Effector CD4-positive, alpha-beta T cell (primary cell): ENCODE measurements around the gene ENGASE.

ENCODE experiments used
- DNase-seq: peaks from one replicate; pipeline ENCODE4 v3.0.0-alpha.2; 2020

The ENGASE gene

DNA sequence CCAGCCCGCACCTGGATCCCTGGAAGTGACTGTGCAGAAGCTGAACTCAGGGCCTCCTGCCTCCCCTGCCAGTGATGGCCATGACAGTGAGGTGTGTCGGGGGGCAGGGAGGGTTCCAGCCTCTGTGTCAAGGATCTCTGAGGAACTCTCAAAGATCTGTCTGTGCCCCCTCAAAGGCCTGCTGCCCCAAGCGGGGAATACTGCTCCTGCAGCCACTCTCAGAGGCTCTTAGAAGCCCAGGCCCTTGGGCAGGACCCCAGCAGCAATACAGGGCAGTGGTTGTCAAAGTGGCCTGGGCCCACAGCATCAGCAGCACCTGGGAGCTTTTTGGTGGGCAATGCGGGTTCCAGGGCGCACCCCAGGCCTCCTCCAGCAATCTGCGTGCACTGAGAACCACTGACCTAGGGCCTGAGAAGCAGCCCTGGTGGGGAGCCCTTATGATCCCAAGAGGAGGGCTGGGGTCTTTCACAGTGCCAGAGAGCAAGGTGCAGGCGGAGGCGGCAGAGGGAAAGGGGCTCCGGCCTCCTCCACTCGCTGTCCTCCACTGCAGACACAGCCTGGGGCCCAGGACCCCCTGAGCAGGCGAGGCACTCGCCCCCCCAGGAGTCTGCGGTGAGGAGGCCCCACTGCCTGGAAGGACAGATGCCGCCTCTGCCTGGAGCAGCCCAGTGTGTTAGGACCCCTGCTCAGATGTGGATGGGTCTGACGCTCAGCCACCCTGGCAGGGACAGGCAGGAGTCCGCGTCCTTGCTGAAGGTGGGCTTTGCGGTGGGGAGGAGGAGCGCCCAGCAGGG, 42.1 kb downstream of the ENGASE start:
- no peak for DNase-seq

DNA sequence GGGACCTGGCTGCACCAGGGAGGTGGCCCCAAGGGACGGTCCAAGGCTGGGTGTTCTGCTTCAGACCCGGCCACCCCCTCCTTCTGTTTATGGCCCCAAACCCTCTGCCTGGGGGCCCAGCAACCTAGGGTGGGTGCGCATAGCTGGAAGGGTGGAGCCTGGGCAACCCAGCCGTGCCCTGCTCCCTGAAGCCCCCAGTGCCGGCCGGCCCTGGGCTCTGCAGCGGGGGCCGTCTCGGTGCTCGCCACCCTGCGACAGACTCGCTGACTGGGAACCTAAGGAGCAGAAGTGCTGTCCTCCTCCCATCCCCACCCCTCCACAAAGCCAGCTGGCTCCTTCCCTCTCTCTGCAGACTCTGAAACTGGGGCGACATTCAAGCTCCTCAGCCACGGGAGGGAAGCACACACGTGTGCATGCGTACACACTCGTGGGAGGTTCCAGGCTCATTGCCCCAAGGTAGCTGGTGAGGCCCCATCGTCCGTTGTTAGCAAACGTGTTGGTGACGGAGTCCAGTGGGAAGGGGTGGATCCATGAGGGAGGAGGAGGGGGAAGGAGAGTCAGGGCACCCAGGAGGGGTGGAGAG, 43.4 kb downstream of the ENGASE start:
- DNase-seq: no peak

DNA sequence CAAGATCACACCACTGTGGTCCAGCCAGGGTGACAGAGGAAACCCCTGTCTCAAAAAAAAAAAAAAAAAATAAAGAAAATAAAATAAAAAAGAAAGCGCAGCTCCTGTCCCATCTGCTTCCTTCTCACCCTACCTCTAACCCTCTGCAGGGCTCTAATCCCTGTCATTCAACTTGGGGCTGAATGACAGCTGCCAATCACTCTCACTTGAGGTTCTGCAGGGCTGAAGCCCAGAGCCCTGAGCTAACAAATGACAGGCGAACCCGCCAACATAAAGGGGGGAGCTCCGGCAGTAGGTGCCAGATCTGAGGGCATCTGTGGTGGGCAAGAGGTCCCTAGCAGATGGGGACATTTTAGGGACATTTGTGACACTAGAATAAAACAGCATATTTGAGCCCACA, 44.3 kb downstream of the ENGASE start:
- no peak for DNase-seq

DNA sequence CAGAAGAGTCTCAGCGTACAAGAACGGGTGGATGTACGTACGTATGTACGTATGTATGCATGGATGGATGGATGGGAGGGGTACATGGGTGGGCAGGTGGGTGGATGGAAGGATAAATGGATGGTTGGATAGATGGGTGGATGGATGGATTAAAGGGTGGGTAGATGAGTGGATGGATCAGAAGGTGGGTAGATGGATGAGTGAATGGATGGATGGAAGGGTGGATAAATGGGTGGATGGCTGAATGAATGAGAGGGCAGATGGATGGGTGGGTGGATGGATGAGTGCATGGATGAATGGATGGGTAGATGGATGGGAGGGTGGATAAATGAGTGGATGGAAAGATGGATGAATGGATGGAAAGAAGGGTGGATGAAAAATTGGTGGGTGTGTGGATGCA, 45.6 kb downstream of the ENGASE start:
- no peak for DNase-seq

DNA sequence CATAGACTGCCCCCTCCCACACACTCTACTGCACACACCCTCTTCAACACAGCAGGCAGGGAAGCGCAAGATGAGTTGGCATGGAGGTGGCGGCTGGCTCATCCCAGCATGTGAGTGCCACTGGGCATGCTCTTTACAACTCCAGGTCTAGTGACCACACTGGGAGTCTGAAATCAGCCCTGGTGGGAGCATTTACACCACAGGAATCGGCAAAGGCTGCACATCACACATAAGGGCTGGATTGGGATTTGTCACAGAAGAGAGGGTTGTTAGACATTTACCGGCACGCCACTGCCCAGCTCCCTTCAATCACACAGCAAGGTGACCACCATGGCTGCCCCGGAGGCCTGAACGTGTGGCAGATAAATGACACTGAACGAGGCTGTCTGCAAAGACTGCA, 49.4 kb downstream of the ENGASE start:
- DNase-seq: no peak

DNA sequence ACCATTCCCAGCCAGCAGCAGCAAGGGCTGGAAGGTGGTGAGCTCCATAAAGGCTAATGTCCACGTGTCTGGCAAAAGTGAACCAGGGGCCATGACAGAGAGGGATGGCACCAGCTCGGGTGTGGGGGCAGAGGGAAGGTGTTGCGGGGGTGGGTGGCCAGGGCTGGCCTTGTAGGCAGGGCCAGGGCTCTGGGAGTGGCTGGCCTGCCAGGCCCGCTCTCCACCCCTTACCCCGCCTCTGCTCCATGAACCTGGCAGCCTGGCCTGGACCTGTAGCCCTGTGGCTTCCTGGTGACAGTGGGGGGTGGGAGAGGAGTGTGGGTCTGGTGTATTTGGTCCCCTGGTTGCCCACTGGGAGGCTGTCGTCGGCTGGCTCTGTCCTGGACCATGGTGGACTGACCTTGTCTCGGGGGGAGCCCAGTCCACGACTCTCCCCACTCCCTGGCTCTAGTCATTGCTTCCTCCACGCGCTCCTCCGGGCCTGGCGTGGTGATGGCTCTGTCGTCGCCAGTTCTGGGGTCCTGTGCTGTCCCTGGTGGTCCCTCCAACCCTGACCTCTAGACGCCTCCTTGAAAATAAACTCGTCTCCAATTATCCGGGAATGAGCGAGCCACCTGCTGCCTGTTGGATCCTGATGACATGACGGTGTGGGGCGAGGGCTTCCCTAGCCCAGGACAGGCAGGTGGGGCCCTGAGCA, 50.0 kb downstream of the ENGASE start:
- no peak for DNase-seq

DNA sequence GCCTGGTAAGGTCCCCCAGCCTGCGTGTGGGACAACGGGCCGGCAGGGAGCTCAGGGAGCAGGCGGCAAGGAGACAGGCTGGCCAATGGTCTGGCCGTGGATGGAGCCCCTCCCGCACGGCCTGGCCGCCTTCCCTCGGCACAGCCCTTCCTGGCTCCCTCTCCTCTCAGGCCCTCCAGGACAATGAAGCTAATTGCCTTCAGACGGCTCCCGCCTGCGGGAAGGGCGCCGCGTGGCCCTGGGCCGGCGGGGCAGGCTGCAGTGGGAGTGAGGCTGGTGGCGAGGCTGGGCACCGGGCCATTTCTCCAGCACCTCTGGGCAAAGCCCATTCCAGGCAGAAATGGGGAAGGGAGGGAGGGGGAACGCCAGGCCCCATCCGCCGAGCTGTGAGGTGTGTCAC, 50.9 kb downstream of the ENGASE start:
- no peak for DNase-seq

DNA sequence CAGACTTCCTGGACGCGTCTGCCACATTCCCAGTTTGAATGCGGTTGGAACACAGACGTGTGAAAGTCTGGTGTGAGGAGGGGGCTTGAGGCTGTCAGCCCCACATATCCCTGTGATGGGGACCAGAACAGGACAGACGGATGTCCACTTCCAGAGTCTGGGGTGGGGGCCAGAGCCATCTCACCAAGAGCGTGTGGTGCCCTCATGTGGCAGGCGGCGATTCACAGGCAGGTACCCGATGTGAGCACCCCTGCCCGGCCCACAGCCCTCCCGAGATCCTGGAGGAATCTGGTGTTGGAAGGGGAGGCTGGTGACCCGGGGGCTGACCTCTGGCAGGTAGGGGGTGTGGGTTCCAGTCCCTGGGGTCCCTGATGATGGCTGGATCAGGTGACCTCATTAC, 51.5 kb downstream of the ENGASE start:
- DNase-seq: no peak

DNA sequence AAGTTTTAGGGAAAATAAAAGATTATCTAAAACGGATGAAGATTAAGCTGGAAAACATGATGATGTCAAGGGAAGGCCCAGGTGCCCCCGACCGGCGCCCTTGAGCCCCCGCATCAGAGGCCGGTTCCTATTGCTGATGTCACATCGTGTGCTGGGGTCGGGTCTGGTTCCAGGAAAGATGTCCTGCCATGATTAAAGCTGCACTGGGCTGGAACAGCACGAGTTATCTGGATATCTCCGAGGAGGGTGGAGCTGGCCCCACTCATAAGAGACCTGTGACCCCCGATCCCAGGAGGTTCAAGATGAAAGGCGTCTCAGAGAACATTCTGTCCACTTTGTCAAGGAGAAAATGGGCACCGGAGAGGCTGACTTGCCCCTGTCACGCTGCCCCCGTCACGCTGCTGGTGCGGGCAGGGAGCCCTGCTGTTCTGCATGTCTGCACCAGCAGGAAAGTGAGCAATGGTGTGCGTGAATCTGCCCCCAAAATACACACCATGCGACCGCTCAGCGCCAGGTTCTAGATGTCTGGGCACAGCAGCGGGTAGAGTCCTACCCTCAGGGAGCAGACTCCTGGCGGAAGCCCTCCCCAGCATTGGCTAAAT, 53.0 kb downstream of the ENGASE start:
- DNase-seq: no peak

DNA sequence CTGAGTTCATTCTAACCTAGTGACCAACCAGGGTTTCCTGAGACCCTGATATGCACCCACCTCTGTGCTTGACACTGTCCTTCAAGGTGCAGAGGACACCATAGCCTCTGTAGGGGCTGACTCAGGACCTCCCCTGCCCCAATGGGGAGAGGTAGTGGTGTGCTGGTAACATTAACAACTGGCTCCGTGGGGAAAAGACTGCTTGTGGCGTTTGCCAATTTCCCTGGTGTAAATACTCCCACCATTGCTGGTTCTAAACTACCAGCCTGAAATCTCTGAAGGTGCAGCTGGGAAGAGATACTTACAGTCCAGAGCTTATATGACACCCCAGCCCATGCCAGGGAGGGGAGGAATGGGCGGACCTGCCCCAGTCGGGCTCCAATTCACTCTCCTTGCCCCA, 54.9 kb downstream of the ENGASE start:
- no peak for DNase-seq

DNA sequence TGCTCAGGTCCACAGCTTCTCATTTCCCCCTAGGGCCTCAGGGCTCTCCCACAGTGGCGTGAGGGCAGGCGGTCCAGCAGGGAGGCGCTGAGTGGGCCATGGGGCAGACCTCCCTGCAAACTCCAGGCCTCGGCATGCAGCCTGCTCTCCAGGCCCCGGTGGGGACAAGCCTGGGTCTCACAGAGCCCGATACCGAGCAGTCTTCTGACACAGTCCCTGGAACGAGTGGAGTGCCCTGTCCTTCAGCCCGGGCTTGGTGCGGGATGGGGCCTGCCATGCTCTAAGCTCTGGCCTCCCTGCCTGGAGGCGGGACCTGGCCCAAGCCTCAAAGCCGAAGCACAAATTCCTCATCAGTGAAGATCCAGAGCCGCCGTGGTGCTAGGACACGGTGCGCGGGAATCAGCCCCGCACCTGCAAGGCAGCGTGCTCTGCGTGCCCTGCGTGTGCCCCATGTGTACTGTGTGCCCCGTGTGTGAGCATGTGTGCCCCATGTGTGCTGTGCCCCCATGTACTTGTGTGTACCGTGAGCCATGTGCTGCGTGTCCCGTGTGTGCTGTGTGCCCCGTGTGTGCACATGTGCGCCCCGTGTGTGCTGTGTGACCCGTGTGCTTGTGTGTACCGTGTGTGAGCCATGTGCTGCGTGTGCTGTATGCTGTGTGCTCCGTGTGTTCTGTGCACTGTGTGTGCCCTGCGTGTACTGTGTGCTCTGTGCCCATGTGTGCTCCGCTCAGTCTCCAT, 56.1 kb downstream of the ENGASE start:
- no peak for DNase-seq

DNA sequence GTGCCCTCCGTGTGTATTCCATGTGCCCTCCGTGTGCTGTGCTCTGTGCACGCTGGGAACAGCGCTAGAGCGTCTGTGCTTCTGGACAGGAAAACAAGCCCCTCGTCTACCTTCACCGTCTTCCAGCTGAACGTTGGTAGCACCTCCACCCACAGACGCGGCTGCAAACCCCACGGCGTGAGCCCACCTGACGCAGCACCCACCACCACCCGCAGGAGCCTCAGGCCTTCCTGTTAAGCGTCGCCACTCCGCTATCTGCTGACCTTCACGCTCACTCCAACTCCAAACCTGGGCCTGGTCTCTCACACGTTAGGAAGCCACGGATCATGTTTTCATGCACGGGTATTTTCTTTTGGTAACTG, 56.6 kb downstream of the ENGASE start:
- no peak for DNase-seq

DNA sequence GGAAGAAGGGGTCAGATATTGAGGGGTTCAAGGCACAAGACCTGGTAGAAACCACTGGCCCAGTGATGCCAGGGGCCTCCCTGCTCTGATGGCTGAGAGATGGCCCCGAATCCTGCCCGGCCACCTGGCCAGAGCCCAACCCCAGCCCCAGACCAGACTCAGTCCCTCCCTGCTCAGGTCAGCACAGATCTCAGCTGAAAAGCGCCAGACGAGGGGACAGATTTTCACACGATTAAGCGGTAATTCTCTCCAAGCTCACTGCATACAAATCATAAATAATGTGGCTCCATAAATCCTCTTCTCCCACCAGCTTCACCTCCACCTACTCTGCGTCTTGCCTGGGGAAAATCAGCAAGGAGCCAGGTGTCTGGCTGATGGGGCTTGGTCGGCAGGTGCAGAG, 57.1 kb downstream of the ENGASE start:
- DNase-seq: no peak

DNA sequence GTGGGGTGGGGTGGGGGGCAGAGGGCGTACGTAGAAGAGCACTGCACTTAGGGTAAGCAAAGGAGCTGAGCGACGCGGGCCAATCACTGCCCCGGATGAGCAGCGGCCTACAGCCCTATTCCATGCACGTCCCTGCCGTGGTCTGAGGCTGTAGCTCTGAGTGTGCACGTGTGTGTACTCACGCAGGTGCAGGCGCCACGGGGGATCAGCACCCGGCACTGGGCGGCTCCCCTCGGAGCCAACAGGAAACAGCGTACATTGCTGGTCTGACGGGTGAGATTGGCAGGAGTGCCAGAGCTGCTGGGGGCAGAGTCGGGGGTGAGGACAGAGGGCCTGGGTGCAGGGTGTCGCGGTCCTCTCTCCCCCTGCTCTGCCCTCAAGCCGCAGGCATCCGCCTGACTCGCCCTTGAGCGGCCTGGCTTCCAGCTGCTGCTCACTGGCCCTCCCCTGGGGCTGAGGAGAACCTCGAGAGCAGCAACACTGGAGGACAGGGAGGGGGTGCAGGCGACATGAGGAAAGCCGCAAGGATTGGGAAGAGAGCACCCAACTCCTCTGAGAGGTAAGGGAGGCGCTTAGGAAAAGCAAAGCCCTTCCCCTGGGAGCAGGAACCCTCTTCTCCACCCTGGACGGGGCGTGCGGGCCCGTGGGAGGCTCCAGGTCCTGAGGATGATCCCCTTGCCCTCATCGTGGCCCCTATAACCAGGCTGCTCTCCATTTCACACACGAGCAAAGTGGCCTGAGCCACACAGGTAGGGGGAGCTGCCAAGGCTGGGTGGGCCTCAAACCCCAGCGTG, 57.8 kb downstream of the ENGASE start:
- no peak for DNase-seq

DNA sequence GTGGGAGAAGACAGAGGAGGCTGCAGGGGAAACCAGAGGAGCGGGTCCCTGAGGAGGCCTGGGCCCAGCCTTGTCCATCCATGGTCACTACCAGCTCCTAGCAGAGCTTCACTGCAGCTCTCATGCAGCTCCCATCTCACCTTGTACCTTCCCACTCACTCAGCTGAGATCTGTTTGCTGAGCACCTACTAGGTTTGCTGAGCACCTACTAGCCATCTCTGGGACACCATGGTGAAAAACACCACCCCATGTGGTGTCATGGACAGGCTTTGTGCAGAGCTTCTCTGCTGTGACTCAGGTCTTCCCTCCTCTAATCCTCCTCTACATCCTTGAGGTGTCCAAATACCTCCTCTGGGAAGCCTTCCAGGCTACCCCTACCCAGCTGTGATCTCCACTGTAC, 58.6 kb downstream of the ENGASE start:
- no peak for DNase-seq

DNA sequence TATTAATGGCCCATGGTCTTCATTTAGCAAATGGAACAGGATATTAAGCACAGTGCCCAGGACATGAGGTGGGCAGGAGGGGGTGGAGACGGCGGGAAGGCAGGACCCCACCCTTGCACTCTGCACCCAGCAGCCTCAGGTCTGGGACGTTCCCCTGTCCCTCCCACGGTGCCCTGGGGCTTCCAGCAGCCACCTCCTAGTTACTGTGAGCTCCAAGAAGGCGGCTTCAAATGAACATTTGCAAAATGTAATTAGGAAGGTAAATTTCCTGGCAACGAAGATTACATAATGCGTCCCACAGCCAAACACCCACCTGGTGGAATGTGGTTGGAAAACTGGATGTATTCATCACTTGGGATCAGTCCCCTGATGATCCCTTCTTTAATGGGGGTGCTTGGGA, 59.4 kb downstream of the ENGASE start:
- DNase-seq: no peak

DNA sequence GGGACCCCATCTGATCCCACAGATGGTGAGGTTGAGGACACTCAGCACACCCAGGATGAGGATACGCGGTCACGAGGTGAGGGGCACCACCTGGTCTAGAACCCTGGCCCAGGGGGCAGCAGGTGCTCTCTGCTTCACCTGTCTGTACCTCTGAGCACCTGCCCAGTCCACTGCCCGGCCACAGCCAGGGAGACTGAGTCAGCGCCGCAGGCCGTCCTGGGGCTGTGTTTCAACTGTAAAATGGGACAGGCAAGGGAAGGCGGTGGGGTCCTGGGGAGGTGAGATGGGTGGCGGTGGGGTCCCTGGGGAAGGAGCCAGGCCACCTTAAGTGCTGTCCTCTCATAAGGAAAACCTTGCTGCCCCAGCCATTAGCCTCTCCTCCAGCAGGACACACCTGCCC, 60.4 kb downstream of the ENGASE start:
- DNase-seq: no peak

DNA sequence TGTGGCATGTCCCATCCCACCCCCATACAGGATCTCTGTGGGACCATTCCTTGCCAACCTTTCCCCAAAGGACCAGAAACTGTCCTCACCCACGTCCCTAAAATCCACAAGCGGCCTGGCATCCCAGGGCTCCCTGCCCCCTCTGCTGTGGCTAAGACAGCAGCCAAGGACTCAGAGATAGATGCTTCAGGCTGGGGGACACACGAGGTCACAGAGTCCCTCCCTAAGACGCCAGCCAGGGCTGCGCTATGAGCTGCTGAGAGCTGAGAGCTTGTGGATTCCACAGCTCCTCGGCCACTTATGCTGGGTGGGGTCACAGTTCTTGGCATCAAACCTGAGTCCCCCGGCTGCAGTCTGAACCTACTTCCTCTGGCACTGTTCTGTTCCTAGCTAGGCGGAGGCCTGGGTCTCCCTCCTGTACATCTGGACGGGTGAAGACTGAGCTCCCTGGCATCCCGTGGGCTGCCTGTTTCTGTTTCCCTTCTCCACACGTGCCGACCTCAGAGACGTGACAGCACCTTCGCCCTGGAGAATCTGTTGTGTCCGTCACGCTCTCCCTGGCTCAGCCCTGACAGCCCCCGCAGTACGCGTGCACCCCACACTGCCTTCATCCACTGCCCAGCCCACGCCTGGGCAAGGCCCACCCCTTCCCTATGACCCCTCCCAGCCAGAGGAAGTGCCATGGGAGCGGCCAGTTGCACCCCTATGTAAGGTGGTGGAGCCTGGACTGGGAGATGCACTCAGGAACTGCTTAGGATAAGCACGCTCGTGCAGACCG, 61.2 kb downstream of the ENGASE start:
- DNase-seq: no peak
